Measurements from ENCODE around the gene LDLRAP1. TPM values are rescaled to one million over a fixed set of nuclear protein-coding genes. Genes with fewer than 3 reads are reported as not detected.

Gene LDLRAP1
- total RNA-seq, 1 donor from 2014 or later: 34.3 TPM

DNA sequence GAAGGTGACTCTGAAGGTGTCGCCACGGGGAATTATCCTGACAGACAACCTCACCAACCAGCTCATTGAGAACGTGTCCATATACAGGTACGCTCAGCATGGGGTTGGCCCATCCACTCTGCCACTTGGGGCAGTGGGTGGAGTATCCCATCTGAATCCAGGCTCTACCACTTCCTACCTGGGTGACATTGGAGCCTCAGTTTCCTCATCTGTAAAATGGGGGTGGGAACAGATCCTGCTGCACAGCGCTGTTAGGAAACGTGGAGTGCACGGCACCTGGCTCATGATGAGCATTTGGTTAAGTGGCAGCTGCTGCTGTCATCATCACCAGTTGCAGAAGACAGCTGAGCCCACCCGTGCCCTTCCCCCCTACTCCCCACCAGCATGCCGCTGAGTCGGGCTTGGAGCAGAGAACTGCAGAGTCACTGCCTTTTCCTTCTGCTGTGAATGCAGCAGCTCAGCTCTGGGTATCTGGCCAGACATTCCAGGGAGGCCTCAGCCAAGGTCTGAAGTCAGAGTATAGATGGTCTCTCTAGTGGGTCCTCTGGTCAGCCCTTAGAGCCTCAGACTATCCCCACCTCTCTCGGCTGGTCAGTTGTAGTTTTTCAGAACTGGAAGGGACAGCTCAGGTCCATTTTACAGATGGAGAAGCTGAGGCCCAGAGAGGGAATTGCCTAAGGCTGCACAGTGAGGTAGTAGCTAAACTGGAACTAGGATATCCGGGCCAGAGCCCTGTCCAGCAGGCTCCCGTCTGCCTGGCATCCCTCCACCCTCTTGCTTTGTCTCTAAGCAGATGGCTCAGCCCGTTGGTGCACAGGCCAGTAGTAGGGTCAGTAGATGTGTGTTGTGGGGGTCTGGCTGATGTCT lies 11.7 kb downstream of the LDLRAP1 start:
- no peak for TF ChIP-seq CTCF (IDR thresholded peaks at IDR 0.05)
- Mint-ChIP-seq H3K27ac (ENCODE audit: unreplicated experiment) (no peak overlapping the region), H3K4me1 (ENCODE audit: unreplicated experiment) (peaks cover 35% of the 10 kb centered on the region), H3K4me3 (ENCODE audit: unreplicated experiment) (no peak overlapping the region), H3K9me3 (ENCODE audit: unreplicated experiment) (no peaks in the 10 kb centered on the region), H3K27me3 (ENCODE audit: unreplicated experiment) (no peaks in the 10 kb centered on the region), H3K36me3 (ENCODE audit: unreplicated experiment) (peaks cover 11% of the 10 kb centered on the region)
- DNase-seq (ENCODE audit: extremely low spot score, unreplicated experiment): no peak

DNA sequence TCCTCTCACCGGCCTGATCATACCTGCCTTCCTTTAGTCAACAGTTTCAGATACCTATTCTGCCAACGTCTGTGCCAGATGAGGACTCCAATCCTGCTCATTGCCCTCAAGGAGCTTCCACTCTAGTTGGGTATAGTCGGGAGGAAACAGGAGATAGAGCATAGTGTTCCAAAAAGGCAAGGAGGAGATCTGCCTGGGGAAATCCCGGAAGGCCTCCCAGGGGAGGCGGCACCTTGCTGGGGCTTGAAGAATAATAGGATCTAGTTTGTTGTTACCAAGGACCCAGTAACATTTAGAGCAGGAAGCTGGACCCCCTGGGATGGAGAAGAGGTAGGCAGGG lies 12.3 kb downstream of the LDLRAP1 start:
- peaks cover 11% of the 10 kb centered on the region for H3K36me3 Mint-ChIP-seq (ENCODE audit: unreplicated experiment)
- no peaks in the 10 kb centered on the region for H3K9me3 Mint-ChIP-seq (ENCODE audit: unreplicated experiment)
- TF ChIP-seq CTCF (IDR thresholded peaks at IDR 0.05): no peak
- H3K4me1 Mint-ChIP-seq (ENCODE audit: unreplicated experiment): peaks cover 29% of the 10 kb centered on the region
- H3K27ac Mint-ChIP-seq (ENCODE audit: unreplicated experiment): no peak overlapping the region
- DNase-seq (ENCODE audit: extremely low spot score, unreplicated experiment): no peak
- no peak overlapping the region for H3K4me3 Mint-ChIP-seq (ENCODE audit: unreplicated experiment)
- no peaks in the 10 kb centered on the region for H3K27me3 Mint-ChIP-seq (ENCODE audit: unreplicated experiment)

GRCh38 chr1:25556132-25556670 lies 12.8 kb downstream of the LDLRAP1 start:
- Mint-ChIP-seq H3K9me3 (ENCODE audit: unreplicated experiment) (no peaks in the 10 kb centered on the region), H3K27me3 (ENCODE audit: unreplicated experiment) (no peaks in the 10 kb centered on the region), H3K27ac (ENCODE audit: unreplicated experiment) (no peak overlapping the region), H3K4me1 (ENCODE audit: unreplicated experiment) (peaks cover 24% of the 10 kb centered on the region), H3K4me3 (ENCODE audit: unreplicated experiment) (no peak overlapping the region), H3K36me3 (ENCODE audit: unreplicated experiment) (peaks cover 11% of the 10 kb centered on the region)
- no peak for DNase-seq (ENCODE audit: extremely low spot score, unreplicated experiment)
- TF ChIP-seq CTCF (IDR thresholded peaks at IDR 0.05): no peak

- Mint-ChIP-seq H3K36me3 (ENCODE audit: unreplicated experiment) (peaks cover 9% of the 10 kb centered on the region), H3K4me1 (ENCODE audit: unreplicated experiment) (peaks cover 17% of the 10 kb centered on the region), H3K27ac (ENCODE audit: unreplicated experiment) (no peak overlapping the region), H3K9me3 (ENCODE audit: unreplicated experiment) (no peaks in the 10 kb centered on the region), H3K4me3 (ENCODE audit: unreplicated experiment) (no peak overlapping the region), H3K27me3 (ENCODE audit: unreplicated experiment) (no peaks in the 10 kb centered on the region)
- no peak for TF ChIP-seq CTCF (IDR thresholded peaks at IDR 0.05)
- no peak for DNase-seq (ENCODE audit: extremely low spot score, unreplicated experiment)
Observed at GRCh38 chr1:25556791-25557476, 13.5 kb downstream of the LDLRAP1 start.

GRCh38 chr1:25557543-25557942 lies 14.1 kb downstream of the LDLRAP1 start:
- no peak overlapping the region for H3K4me3 Mint-ChIP-seq (ENCODE audit: unreplicated experiment)
- H3K4me1 Mint-ChIP-seq (ENCODE audit: unreplicated experiment): peaks cover 15% of the 10 kb centered on the region
- H3K27me3 Mint-ChIP-seq (ENCODE audit: unreplicated experiment): no peaks in the 10 kb centered on the region
- peaks cover 9% of the 10 kb centered on the region for H3K36me3 Mint-ChIP-seq (ENCODE audit: unreplicated experiment)
- H3K9me3 Mint-ChIP-seq (ENCODE audit: unreplicated experiment): no peaks in the 10 kb centered on the region
- no peak for TF ChIP-seq CTCF (IDR thresholded peaks at IDR 0.05)
- no peak overlapping the region for H3K27ac Mint-ChIP-seq (ENCODE audit: unreplicated experiment)
- DNase-seq (ENCODE audit: extremely low spot score, unreplicated experiment): no peak
